Fibroblast of villous mesenchyme (primary cell): ENCODE data around the gene ADPRHL1. TPM values are rescaled to one million over a fixed set of nuclear protein-coding genes. Genes with fewer than 3 reads are reported as not detected.
"Not testable (repeated sequence)": the region's sequence is repeated elsewhere in the genome, so short reads cannot be mapped to it uniquely, and the experiment has no call there.

ENCODE experiments used
- DNase-seq: peaks from one replicate; pipeline ENCODE4 v3.0.0-alpha.2; 2010; ENCODE audit warnings: low read depth
- H3K4me3 ChIP-seq: 2 replicates; pipeline ENCODE4 v1.5.1; 2011; ENCODE audit warnings: low read depth, mild to moderate bottlenecking, low read length
- total RNA-seq: library from RNA; depleted of rRNA; stranded (reverse); fragments of >200 nt; gene quantifications from 2 replicates; pipeline ENCODE4 v1.2.3, GENCODE V29; 2012
- TF ChIP-seq, protein P1 (sequence below): IDR thresholded peaks from 2 replicates; pipeline ENCODE4 v1.5.1; 2012; ENCODE audit warnings: low read depth, mild to moderate bottlenecking, low read length; ENCODE audit not compliant: insufficient read depth

The ADPRHL1 gene
- total RNA-seq, 1 donor = 1.3 TPM

DNA sequence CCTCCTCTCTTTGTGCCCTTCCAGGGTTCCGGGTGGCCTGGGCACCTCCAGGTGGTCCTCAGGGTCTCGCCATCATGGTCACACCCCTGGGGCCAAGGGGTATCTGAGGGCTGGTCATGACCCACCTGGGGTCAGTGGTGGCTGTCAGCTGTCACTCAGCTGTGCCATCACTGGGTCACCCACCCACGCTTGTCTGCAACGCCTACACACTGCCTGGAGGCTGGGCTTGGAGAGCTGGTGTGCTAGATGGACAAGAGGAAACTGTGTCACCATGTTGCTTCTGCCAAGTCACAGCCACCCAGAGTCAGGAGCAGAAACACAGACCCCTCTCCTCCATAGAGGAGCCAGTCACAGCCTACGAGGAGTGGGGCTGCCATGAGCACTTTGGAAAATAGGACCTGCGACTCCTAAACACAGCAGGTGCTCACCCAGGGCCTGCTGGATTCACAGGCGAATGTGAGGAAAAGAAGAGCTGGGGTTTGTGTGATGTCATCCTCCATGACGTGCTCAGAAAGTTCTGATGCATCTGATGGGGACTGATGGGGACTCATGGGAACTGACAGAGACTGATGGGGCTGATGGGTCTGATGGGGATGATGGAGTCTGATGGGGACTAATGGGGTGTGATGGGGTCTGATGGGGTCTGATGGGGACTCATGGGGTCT lies 78.6 kb downstream of the ADPRHL1 start:
- no peak for DNase-seq
- no peak overlapping the region for H3K4me3 ChIP-seq
- TF ChIP-seq, protein P1, sequence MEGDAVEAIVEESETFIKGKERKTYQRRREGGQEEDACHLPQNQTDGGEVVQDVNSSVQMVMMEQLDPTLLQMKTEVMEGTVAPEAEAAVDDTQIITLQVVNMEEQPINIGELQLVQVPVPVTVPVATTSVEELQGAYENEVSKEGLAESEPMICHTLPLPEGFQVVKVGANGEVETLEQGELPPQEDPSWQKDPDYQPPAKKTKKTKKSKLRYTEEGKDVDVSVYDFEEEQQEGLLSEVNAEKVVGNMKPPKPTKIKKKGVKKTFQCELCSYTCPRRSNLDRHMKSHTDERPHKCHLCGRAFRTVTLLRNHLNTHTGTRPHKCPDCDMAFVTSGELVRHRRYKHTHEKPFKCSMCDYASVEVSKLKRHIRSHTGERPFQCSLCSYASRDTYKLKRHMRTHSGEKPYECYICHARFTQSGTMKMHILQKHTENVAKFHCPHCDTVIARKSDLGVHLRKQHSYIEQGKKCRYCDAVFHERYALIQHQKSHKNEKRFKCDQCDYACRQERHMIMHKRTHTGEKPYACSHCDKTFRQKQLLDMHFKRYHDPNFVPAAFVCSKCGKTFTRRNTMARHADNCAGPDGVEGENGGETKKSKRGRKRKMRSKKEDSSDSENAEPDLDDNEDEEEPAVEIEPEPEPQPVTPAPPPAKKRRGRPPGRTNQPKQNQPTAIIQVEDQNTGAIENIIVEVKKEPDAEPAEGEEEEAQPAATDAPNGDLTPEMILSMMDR = no peak

DNA sequence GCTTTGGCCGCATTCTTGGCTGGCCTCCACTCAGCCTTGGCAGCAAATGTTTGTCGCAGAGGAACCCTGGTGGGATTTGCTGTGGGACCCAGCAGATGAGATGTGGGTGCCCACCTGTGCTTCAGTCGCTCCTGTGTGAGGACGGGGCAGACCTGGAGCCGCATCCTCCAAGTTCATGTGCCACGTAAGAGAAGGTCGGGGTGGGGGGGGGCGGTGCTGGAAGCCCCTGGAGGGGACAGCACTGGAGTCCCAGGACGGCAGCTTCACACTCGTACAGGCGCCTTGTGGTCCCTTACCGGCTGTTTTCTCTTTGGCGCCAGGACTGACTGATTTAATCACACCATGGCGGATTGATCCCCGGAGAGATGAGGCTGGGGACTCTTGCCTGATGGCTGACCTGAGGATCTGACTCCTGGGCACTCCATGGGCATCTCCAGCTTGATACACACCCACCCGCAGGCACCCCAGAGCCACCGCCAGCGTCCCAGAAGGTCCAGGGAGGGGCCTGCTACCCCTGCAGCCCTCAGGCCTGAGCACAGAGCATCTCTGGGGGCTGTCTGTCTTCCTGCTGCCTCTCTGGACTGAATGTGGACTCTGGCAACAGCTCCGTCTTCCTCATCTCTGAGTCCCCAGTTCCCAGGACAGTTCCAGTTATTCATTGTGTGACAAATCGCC lies 79.3 kb downstream of the ADPRHL1 start:
- DNase-seq = no peak
- H3K4me3 ChIP-seq = no peak overlapping the region
- TF ChIP-seq, protein P1 = no peak

DNA sequence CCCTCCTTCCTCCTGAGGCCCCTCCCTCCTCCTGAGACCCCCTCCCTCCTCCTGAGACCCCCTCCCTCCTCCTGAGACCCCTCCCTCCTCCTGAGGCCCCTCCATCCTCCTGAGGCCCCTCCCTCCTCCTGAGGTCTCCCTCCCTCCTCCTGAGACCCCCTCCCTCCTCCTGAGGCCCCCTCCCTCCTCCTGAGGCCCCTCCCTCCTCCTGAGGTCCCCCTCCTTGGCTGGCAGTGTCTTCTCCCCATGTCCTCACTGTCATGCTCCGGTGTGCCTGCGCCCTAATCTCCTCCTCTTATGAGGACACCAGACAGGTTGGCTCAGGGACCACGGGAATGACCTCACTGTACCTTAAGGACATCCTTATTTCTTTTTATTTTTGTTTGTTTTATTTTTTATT lies 81.6 kb downstream of the ADPRHL1 start:
- DNase-seq, H3K4me3 ChIP-seq: not testable (repeated sequence)

DNA sequence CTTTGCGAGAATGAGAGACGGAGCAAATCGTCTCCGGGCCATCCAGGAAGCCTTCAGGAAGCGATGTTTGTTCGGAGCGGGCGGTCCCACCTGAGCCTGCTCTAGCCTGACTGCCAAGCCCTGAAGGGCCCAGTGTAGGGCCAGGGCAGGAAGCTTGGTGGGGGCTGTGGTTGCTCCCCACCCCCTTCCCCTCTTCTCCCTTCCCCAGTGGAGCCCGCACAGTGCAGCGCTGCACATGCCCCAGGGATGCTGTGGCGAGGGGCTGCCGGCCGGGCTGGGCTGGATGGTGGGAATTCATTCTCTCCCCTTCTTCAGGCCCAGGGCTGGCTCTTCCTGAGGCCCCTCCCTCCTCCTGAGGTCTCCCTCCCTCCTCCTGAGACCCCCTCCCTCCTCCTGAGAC lies 82.2 kb downstream of the ADPRHL1 start:
- DNase-seq = no peak
- H3K4me3 ChIP-seq = no peak overlapping the region
- TF ChIP-seq, protein P1 = no peak

DNA sequence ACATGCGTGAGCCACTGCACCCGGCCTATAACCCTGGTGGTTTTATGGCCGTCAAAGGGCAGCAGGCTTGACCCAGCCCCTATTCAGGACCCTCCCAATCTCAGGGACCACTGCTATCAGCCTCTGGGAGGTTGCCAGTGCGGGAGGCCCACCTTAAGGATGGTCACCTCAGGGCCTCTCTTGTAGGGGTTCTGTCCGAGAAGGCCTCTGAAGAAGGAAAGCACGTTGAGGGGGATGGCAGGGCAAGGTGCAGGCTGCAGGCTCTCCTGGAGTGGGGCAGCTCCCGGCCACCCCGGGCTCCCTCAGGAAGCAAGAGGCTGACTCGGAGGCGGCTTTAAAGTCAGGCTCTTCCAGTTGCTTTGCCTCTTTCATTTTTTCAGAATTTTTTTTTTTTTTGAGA lies 83.4 kb downstream of the ADPRHL1 start:
- TF ChIP-seq, protein P1 = no peak
- DNase-seq = no peak
- no peak overlapping the region for H3K4me3 ChIP-seq

DNA sequence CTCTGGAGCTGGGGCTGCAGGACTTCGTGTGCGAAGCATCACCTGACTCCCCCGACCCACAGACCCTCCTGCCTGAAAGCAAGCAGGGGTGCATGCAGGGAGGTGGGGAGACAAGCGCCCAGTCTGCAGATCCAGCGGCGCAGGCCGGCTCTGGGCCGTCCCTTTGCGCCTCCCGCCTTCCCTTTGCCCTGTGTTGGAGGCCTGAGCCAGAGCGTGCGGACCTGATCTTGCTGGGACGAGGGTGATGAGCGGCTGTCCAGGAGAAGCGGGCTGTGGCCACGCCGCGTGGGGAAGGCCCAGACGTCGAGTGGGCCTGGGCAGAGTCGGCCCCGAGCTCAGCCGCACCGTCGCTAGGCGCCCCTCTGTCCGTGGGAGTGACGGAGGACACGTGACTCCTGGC lies 84.1 kb downstream of the ADPRHL1 start:
- TF ChIP-seq, protein P1 = no peak
- DNase-seq = no peak

DNA sequence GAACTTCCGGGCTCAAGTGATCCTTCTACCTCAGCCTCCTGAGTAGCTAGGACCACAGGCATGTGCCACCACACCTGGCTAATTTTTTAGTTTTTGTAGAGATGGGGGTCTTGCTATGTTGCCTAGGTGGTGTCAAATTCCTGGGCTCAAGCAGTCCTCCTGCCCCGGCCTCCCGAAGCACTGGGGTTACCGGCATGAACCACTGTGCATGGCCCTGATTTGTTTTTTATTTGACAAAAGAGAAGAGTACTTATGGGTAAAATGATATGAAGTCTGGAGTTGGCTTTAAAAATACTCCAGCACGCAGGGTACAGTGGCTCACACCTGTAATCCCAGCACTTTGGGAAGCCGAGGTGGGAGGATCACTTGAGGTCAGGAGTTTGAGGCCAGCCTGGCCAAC lies 84.9 kb downstream of the ADPRHL1 start:
- H3K4me3 ChIP-seq, DNase-seq: not testable (repeated sequence)

More for the DNA sequence above, 84.1 kb downstream of the ADPRHL1 start:
- H3K4me3 ChIP-seq = no peak overlapping the region

DNA sequence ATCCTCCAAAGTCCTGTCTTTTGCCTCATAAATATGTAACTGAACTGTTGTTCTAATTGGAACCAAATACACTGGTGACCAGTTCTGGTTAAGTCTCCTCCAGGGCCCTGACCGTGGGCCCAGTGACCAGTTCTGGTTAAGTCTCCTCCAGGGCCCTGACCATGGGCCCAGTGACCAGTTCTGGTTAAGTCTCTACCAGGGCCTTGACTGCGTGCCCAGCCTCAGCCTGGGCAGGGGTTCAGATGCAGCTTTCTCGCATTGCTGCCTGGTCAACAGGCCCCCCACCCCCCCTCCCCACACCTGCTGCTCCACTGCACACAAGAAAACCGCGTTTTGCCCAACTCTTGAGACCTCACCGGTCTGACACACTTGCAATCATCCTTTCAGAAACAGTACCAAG lies 85.5 kb downstream of the ADPRHL1 start:
- H3K4me3 ChIP-seq = no peak overlapping the region
- DNase-seq = no peak
- TF ChIP-seq, protein P1 = no peak
